WTC11 (cell line): ENCODE data around the gene DNASE1L3. TPM values are rescaled to one million over a fixed set of nuclear protein-coding genes. Genes with fewer than 3 reads are reported as not detected.

Source experiments
- ATAC-seq: fragments of 200-7000 bp; cut with Tn5 transposase; 2 replicates; pipeline ENCODE4 v1.10.0; 2021; ENCODE audit warnings: mild to moderate bottlenecking, moderate library complexity
- CTCF ChIA-PET: fragments of 300-600 bp; sonication (Branson Sonifier 250); formaldehyde crosslinking; loops from one replicate; lab custom pipeline; 2021; ENCODE audit warnings: antibody characterized with exemption; lab: Charles Lee
- POLR2A ChIA-PET: fragments of 350-600 bp; sonication (Branson Sonifier 250); formaldehyde crosslinking; loops from one replicate; lab custom pipeline; 2021; ENCODE audit warnings: antibody characterized with exemption; lab: Charles Lee
- DNase-seq: peaks from one replicate; pipeline ENCODE4 v3.0.0; 2021; ENCODE audit warnings: low spot score
- H3K27ac Mint-ChIP-seq: 2 replicates; pipeline ENCODE4 v1.8.0; 2021; ENCODE audit warnings: mixed read lengths
- H3K27me3 Mint-ChIP-seq: 2 replicates; pipeline ENCODE4 v1.8.0; 2021; ENCODE audit warnings: low read depth, mild to moderate bottlenecking, moderate library complexity, mixed read lengths
- H3K36me3 Mint-ChIP-seq: 2 replicates; pipeline ENCODE4 v1.8.0; 2021; ENCODE audit warnings: mixed read lengths
- H3K4me1 Mint-ChIP-seq: 2 replicates; pipeline ENCODE4 v1.8.0; 2022; ENCODE audit warnings: mixed read lengths
- H3K4me3 Mint-ChIP-seq: 2 replicates; pipeline ENCODE4 v1.8.0; 2021; ENCODE audit warnings: mild to moderate bottlenecking, moderate library complexity, mixed read lengths
- H3K9me3 Mint-ChIP-seq: 2 replicates; pipeline ENCODE4 v1.8.0; 2021; ENCODE audit warnings: mixed read lengths
- ARID4B ChIP-seq: sonication (generic); formaldehyde crosslinking; IDR thresholded peaks from 2 replicates; pipeline ENCODE4 v1.8.0; 2023; ENCODE audit warnings: missing genetic modification reagents, mild to moderate bottlenecking, borderline replicate concordance
- MAX ChIP-seq: sonication (generic); formaldehyde crosslinking; IDR thresholded peaks from 2 replicates; pipeline ENCODE4 v1.8.0; 2022; ENCODE audit warnings: mild to moderate bottlenecking, missing genetic modification reagents
- NFE2L1 ChIP-seq: sonication (generic); formaldehyde crosslinking; IDR thresholded peaks from 2 replicates; pipeline ENCODE4 v1.8.1; 2023; ENCODE audit warnings: missing genetic modification reagents
- total RNA-seq: library from RNA; stranded (reverse); gene quantifications from 3 replicates; pipeline ENCODE4 v1.2.3, GENCODE V29; 2021
- TF ChIP-seq, protein P1 (sequence below): fragments of 250-450 bp; sonication (Bioruptor Pico); IDR thresholded peaks from 2 replicates; pipeline ENCODE4 v1.9.0; 2021; ENCODE audit warnings: mild to moderate bottlenecking
- TF ChIP-seq, protein P2 (sequence below): sonication (generic); formaldehyde crosslinking; IDR thresholded peaks from 2 replicates; pipeline ENCODE4 v1.8.1; 2022; ENCODE audit warnings: low read depth, missing genetic modification reagents, borderline replicate concordance
- TF ChIP-seq, protein P3 (sequence below): sonication (generic); formaldehyde crosslinking; IDR thresholded peaks from 2 replicates; pipeline ENCODE4 v1.8.1; 2023; ENCODE audit warnings: mild to moderate bottlenecking, missing genetic modification reagents, borderline replicate concordance
- TF ChIP-seq, protein P4 (sequence below): fragments of 250-450 bp; sonication (Bioruptor Pico); IDR thresholded peaks from 2 replicates; pipeline ENCODE4 v1.9.0; 2021; ENCODE audit warnings: mild to moderate bottlenecking, borderline replicate concordance

The DNASE1L3 gene
- total RNA-seq, 1 experiment from 2014 or later, result not detected

DNA sequence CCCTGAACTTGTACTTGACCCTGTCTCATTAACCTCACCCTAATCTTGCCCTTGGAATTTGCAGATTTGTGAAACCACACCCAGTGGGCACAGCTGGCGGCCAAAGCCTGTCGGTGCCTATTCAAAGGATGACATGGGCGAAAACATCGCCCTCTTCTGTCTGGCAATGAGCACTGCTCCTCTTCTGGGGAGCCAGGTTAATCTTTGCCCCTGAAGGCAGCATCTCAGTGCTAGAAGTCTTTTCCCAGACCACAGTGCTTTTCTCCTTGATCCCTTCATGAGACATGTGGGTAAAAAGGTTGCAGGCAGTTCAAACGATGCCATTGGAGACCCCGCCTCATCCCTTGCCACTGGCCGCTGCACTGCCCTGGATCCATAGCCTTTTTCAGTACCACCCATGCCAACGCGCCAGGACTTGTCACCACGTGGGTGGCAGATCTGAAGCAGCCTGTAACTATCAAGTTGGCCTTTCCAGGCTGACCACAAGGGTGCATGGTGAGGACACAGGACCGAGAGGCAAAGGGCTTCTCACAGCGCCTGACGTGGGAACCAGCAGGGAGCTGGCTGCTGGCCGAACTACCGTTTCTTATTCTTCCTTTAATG lies 6.5 kb upstream of the DNASE1L3 start (continued):
- TF ChIP-seq ARID4B (CRISPR knock-in tag), result no peak
- TF ChIP-seq, protein P1, sequence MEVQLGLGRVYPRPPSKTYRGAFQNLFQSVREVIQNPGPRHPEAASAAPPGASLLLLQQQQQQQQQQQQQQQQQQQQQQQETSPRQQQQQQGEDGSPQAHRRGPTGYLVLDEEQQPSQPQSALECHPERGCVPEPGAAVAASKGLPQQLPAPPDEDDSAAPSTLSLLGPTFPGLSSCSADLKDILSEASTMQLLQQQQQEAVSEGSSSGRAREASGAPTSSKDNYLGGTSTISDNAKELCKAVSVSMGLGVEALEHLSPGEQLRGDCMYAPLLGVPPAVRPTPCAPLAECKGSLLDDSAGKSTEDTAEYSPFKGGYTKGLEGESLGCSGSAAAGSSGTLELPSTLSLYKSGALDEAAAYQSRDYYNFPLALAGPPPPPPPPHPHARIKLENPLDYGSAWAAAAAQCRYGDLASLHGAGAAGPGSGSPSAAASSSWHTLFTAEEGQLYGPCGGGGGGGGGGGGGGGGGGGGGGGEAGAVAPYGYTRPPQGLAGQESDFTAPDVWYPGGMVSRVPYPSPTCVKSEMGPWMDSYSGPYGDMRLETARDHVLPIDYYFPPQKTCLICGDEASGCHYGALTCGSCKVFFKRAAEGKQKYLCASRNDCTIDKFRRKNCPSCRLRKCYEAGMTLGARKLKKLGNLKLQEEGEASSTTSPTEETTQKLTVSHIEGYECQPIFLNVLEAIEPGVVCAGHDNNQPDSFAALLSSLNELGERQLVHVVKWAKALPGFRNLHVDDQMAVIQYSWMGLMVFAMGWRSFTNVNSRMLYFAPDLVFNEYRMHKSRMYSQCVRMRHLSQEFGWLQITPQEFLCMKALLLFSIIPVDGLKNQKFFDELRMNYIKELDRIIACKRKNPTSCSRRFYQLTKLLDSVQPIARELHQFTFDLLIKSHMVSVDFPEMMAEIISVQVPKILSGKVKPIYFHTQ (CRISPR knock-in tag), result no peak

- no peak overlapping the region for H3K4me3 Mint-ChIP-seq
- DNase-seq, result no peak
- CTCF ChIA-PET, result interaction anchor here (0.6 to 3.8 kb wide), 34 partner anchors 11 to 311 kb away, joined by 3 to 118 read pairs (median 5); partner anchors contain the start of genes ABHD6, FLNB, HTD2 and PXK
- no peak overlapping the region for H3K27ac Mint-ChIP-seq
- H3K36me3 Mint-ChIP-seq, result no peaks in the 10 kb centered on the region
- peaks cover 9% of the 10 kb centered on the region for H3K4me1 Mint-ChIP-seq
- ATAC-seq, result no peak
- H3K27me3 Mint-ChIP-seq, result no peaks in the 10 kb centered on the region
- POLR2A ChIA-PET, result interaction anchor here (0.6 to 1.3 kb wide), 3 partner anchors 90 to 241 kb away, joined by 4 to 10 read pairs (median 4); partner anchors contain the start of genes HTD2 and RPP14
- TF ChIP-seq, protein P2, sequence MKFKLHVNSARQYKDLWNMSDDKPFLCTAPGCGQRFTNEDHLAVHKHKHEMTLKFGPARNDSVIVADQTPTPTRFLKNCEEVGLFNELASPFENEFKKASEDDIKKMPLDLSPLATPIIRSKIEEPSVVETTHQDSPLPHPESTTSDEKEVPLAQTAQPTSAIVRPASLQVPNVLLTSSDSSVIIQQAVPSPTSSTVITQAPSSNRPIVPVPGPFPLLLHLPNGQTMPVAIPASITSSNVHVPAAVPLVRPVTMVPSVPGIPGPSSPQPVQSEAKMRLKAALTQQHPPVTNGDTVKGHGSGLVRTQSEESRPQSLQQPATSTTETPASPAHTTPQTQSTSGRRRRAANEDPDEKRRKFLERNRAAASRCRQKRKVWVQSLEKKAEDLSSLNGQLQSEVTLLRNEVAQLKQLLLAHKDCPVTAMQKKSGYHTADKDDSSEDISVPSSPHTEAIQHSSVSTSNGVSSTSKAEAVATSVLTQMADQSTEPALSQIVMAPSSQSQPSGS (CRISPR knock-in tag), result no peak
- no peaks in the 10 kb centered on the region for H3K9me3 Mint-ChIP-seq
Observed at GRCh38 chr3:58216496-58217195, 5.9 kb upstream of the DNASE1L3 start.

DNA sequence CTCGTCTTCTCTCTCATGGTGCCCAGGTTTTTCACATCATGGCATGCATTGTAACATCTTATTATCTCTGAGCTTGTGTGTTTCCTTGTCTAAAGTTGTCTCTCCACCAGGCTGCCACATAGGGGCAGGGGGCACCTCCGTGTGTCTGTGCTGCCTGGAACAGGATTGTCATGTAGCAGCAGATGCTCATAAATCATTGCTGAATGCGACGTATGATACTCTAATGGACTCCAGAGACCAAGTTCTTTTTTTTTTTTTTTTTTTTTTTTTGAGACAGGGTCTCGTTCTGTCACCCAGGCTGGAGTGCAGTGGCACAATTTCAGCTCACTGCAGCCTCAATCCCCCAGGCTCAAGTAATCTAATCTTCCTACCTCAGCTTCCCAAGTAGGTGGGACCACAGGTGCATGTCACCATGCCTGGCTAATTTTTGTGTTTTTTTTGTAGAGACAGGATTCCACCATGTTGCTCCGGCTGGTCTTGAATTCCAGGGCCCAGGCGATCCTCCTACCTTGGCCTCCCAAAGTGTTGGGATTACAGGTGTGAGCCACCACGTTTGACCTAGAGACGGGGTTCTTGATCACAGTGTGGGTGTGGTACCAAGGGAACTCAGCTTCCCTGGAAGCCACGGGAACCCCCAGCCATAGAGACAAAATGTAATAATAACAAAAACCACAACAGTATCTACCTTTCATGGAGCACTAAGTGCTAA lies 4.7 kb upstream of the DNASE1L3 start:
- H3K9me3 Mint-ChIP-seq, result no peaks in the 10 kb centered on the region
- POLR2A ChIA-PET, result interaction anchor here (0.6 kb wide), 2 partner anchors 280 to 627 kb away, joined by 3 to 4 read pairs; no protein-coding TSS in a partner anchor
- no peaks in the 10 kb centered on the region for H3K27me3 Mint-ChIP-seq
- H3K36me3 Mint-ChIP-seq, result no peaks in the 10 kb centered on the region
- no peak for DNase-seq
- H3K27ac Mint-ChIP-seq, result no peak overlapping the region
- CTCF ChIA-PET, result interaction anchor here (0.6 to 1.8 kb wide), 7 partner anchors 9 to 91 kb away, joined by 3 to 13 read pairs (median 4); partner anchors contain the start of genes HTD2 and RPP14
- ATAC-seq, result no peak
- no peak overlapping the region for H3K4me3 Mint-ChIP-seq
- peaks cover 9% of the 10 kb centered on the region for H3K4me1 Mint-ChIP-seq
- TF ChIP-seq NFE2L1 (CRISPR knock-in tag), result no peak
- TF ChIP-seq MAX (CRISPR knock-in tag), result no peak
- TF ChIP-seq, protein P3, sequence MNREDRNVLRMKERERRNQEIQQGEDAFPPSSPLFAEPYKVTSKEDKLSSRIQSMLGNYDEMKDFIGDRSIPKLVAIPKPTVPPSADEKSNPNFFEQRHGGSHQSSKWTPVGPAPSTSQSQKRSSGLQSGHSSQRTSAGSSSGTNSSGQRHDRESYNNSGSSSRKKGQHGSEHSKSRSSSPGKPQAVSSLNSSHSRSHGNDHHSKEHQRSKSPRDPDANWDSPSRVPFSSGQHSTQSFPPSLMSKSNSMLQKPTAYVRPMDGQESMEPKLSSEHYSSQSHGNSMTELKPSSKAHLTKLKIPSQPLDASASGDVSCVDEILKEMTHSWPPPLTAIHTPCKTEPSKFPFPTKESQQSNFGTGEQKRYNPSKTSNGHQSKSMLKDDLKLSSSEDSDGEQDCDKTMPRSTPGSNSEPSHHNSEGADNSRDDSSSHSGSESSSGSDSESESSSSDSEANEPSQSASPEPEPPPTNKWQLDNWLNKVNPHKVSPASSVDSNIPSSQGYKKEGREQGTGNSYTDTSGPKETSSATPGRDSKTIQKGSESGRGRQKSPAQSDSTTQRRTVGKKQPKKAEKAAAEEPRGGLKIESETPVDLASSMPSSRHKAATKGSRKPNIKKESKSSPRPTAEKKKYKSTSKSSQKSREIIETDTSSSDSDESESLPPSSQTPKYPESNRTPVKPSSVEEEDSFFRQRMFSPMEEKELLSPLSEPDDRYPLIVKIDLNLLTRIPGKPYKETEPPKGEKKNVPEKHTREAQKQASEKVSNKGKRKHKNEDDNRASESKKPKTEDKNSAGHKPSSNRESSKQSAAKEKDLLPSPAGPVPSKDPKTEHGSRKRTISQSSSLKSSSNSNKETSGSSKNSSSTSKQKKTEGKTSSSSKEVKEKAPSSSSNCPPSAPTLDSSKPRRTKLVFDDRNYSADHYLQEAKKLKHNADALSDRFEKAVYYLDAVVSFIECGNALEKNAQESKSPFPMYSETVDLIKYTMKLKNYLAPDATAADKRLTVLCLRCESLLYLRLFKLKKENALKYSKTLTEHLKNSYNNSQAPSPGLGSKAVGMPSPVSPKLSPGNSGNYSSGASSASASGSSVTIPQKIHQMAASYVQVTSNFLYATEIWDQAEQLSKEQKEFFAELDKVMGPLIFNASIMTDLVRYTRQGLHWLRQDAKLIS (CRISPR knock-in tag), result no peak
- TF ChIP-seq, protein P4, sequence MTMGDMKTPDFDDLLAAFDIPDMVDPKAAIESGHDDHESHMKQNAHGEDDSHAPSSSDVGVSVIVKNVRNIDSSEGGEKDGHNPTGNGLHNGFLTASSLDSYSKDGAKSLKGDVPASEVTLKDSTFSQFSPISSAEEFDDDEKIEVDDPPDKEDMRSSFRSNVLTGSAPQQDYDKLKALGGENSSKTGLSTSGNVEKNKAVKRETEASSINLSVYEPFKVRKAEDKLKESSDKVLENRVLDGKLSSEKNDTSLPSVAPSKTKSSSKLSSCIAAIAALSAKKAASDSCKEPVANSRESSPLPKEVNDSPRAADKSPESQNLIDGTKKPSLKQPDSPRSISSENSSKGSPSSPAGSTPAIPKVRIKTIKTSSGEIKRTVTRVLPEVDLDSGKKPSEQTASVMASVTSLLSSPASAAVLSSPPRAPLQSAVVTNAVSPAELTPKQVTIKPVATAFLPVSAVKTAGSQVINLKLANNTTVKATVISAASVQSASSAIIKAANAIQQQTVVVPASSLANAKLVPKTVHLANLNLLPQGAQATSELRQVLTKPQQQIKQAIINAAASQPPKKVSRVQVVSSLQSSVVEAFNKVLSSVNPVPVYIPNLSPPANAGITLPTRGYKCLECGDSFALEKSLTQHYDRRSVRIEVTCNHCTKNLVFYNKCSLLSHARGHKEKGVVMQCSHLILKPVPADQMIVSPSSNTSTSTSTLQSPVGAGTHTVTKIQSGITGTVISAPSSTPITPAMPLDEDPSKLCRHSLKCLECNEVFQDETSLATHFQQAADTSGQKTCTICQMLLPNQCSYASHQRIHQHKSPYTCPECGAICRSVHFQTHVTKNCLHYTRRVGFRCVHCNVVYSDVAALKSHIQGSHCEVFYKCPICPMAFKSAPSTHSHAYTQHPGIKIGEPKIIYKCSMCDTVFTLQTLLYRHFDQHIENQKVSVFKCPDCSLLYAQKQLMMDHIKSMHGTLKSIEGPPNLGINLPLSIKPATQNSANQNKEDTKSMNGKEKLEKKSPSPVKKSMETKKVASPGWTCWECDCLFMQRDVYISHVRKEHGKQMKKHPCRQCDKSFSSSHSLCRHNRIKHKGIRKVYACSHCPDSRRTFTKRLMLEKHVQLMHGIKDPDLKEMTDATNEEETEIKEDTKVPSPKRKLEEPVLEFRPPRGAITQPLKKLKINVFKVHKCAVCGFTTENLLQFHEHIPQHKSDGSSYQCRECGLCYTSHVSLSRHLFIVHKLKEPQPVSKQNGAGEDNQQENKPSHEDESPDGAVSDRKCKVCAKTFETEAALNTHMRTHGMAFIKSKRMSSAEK (CRISPR knock-in tag), result no peak
